B cell (primary cell): ENCODE data around the gene QSOX2.

Experiments used
- EZH2 ChIP-seq: IDR thresholded peaks from 2 replicates; pipeline ENCODE4 v1.6.1; 2012; ENCODE audit warnings: borderline replicate concordance, low read depth, mild to moderate bottlenecking, moderate library complexity, low read length; ENCODE audit not compliant: insufficient read depth, poor library complexity, severe bottlenecking
- TF ChIP-seq, protein P1 (sequence below): fragments of 200-600 bp; IDR thresholded peaks from one replicate; pipeline ENCODE4 v1.8.0; 2022; ENCODE audit warnings: antibody characterized with exemption, mild to moderate bottlenecking

DNA sequence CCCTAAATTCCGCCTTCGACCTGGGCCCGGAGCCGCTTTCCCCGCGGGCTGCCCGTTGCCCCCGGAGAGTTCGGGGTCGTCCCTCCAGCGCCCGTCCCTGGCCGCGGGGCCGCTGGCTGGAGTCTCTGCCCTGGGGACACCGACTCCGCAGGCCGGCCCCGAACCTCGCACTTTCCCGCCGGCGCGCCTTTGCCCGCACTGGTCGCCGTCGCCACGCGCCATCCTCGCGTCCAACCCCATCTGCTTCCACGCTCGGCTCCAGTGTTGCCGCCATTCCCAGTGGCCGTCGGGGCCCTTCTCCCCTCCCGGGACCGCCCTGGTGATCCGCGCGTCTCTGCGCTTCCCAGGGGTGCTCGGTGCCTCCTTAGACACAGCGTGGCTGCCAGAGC is 51.7 kb downstream of the QSOX2 start:
- TF ChIP-seq, protein P1, sequence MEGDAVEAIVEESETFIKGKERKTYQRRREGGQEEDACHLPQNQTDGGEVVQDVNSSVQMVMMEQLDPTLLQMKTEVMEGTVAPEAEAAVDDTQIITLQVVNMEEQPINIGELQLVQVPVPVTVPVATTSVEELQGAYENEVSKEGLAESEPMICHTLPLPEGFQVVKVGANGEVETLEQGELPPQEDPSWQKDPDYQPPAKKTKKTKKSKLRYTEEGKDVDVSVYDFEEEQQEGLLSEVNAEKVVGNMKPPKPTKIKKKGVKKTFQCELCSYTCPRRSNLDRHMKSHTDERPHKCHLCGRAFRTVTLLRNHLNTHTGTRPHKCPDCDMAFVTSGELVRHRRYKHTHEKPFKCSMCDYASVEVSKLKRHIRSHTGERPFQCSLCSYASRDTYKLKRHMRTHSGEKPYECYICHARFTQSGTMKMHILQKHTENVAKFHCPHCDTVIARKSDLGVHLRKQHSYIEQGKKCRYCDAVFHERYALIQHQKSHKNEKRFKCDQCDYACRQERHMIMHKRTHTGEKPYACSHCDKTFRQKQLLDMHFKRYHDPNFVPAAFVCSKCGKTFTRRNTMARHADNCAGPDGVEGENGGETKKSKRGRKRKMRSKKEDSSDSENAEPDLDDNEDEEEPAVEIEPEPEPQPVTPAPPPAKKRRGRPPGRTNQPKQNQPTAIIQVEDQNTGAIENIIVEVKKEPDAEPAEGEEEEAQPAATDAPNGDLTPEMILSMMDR: no peak
- TF ChIP-seq EZH2: no peak
